ENCODE results near the gene IGF2BP3. TPM values are rescaled to one million over a fixed set of nuclear protein-coding genes. Genes with fewer than 3 reads are reported as not detected.
A peak's percentile ranks its signal among the peaks of the same experiment; 100 is the strongest.

Gene IGF2BP3
- polyA plus RNA-seq, 1 donor (not counting 4 experiments of a cell fraction or from before 2014, with no cell fraction given), result 22.3 TPM

DNA sequence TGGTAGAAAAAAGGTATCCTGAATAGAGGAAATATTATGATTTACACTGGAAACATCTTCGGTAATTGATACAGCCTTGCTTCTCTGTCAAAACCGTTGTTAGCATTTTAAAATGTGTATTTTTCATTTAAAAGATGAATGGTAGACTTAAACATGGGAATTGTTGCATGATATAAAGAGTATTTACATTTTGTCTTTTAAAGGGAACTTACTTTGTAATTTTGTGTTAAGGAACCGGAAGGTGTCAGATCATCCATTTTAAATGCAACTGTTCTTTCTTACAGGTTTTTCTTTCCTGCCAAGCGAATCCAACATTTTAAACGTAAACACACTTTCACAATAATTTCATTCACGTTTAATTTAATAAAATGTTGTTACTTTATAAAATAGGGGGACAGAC is 1.8 kb upstream of the IGF2BP3 start:
- H3K9ac ChIP-seq (ENCODE audit: control insufficient read depth, extremely low read depth, insufficient read depth, low read length), result no peak overlapping the region
- DNase-seq (ENCODE audit: low read depth, low spot score) (no peak), FAIRE-seq (no peak)
- H3K9me1 ChIP-seq (ENCODE audit: control insufficient read depth, extremely low read depth, insufficient read depth, low read length), result no peaks in the 10 kb centered on the region
- peaks cover 67% of the 10 kb centered on the region for H3K27me3 ChIP-seq (ENCODE audit: control insufficient read depth, extremely low read depth, insufficient read depth, low read length)
- H2AFZ ChIP-seq (ENCODE audit: control insufficient read depth, low read length), result no peak overlapping the region
- no peaks in the 10 kb centered on the region for H3K9me3 ChIP-seq (ENCODE audit: control insufficient read depth, low read depth, low read length)
- H3K79me2 ChIP-seq (ENCODE audit: control insufficient read depth, insufficient read depth, low read length), result peaks cover 23% of the 10 kb centered on the region
- TF ChIP-seq, protein P1, sequence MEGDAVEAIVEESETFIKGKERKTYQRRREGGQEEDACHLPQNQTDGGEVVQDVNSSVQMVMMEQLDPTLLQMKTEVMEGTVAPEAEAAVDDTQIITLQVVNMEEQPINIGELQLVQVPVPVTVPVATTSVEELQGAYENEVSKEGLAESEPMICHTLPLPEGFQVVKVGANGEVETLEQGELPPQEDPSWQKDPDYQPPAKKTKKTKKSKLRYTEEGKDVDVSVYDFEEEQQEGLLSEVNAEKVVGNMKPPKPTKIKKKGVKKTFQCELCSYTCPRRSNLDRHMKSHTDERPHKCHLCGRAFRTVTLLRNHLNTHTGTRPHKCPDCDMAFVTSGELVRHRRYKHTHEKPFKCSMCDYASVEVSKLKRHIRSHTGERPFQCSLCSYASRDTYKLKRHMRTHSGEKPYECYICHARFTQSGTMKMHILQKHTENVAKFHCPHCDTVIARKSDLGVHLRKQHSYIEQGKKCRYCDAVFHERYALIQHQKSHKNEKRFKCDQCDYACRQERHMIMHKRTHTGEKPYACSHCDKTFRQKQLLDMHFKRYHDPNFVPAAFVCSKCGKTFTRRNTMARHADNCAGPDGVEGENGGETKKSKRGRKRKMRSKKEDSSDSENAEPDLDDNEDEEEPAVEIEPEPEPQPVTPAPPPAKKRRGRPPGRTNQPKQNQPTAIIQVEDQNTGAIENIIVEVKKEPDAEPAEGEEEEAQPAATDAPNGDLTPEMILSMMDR (optimal IDR thresholded peaks at IDR 0.05 in 1 of 3, IDR thresholded peaks at IDR 0.05 in 1 of 3, conservative IDR thresholded peaks at IDR 0.05 in 1 of 3; ENCODE audit: extremely low read depth in 1 of 3, insufficient read depth in 2 of 3, low read length in 3 of 3), result no peak
- no peak overlapping the region for H3K27ac ChIP-seq (ENCODE audit: control insufficient read depth, insufficient read depth, low read length)
- H3K4me3 ChIP-seq (ENCODE audit: control insufficient read depth in 2 of 3, extremely low read depth in 1 of 3, insufficient read depth in 2 of 3, low read depth in 1 of 3, low read length in 3 of 3), result no peak overlapping the region
- dilution Hi-C loops (cut with MboI; ENCODE audit: extremely low pct_ligation_motif_present, low sequenced_read_pairs), result no loop called here
- H3K36me3 ChIP-seq (ENCODE audit: control insufficient read depth in 2 of 2, extremely low read depth in 1 of 2, insufficient read depth in 2 of 2, low read length in 2 of 2), result no peaks in the 10 kb centered on the region
- no peaks in the 10 kb centered on the region for H4K20me1 ChIP-seq (ENCODE audit: control insufficient read depth, extremely low read depth, insufficient read depth, low read length)
- H3K4me1 ChIP-seq (ENCODE audit: control insufficient read depth, extremely low read depth, insufficient read depth, low read length), result peaks cover 14% of the 10 kb centered on the region
- peak overlapping the region; percentile 46 for H3K4me2 ChIP-seq (ENCODE audit: control insufficient read depth, extremely low read depth, insufficient read depth, low read depth, low read length)

DNA sequence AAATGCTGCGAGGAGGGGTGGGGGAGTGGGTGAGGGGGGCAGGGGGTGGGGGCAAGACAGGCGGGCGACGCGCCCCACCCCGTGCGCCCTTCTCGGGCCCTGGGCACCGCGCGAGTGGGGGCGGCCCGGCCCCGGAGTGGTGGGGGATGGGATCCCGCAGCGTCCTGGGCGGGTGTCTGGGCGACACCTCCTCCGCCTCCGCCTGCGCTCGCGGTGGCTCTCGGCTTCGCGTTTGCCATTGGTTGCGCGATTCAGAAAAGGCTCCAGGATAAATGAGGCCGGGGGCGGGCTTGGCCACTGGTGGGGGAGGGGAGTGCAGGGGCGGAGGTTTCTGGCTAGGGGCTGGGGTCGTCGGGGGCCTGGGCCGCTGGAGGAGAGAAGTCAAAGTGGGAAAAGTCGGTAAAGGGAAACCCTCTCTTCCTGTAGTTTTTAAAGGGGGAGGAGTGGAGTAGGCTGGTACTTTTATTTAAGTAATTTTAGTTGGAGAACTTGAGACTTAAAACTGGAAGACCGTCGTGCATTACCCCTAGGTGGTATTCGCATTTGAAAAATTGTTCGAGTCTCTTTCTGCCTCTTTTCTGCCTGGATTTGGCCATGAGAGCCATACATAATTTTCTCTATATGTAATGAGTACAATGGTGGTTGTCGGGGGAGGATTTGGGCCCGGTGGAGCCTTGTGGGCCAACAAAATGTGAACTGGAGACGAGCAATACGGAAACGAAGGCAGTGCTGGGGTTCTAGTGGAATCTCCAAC is 992 bp upstream of the IGF2BP3 start:
- H3K4me1 ChIP-seq (ENCODE audit: control insufficient read depth, extremely low read depth, insufficient read depth, low read length), result peaks cover 14% of the 10 kb centered on the region
- H3K27me3 ChIP-seq (ENCODE audit: control insufficient read depth, extremely low read depth, insufficient read depth, low read length), result peaks cover 60% of the 10 kb centered on the region
- TF ChIP-seq EZH2 (IDR thresholded peaks at IDR 0.05; ENCODE audit: low read length), result no peak
- TF ChIP-seq, protein P1 (optimal IDR thresholded peaks at IDR 0.05 in 1 of 3, IDR thresholded peaks at IDR 0.05 in 1 of 3, conservative IDR thresholded peaks at IDR 0.05 in 1 of 3; ENCODE audit: extremely low read depth in 1 of 3, insufficient read depth in 2 of 3, low read length in 3 of 3), result no peak
- H3K4me2 ChIP-seq (ENCODE audit: control insufficient read depth, extremely low read depth, insufficient read depth, low read depth, low read length), result peak overlapping the region; percentile 76
- H3K9me1 ChIP-seq (ENCODE audit: control insufficient read depth, extremely low read depth, insufficient read depth, low read length), result no peaks in the 10 kb centered on the region
- FAIRE-seq (no peak), DNase-seq (ENCODE audit: low read depth, low spot score) (no peak)
- dilution Hi-C loops (cut with MboI; ENCODE audit: extremely low pct_ligation_motif_present, low sequenced_read_pairs), result no loop called here
- H3K9ac ChIP-seq (ENCODE audit: control insufficient read depth, extremely low read depth, insufficient read depth, low read length), result peak overlapping the region; percentile 81
- H3K27ac ChIP-seq (ENCODE audit: control insufficient read depth, insufficient read depth, low read length), result peak overlapping the region; percentile 67
- peaks cover 26% of the 10 kb centered on the region for H3K79me2 ChIP-seq (ENCODE audit: control insufficient read depth, insufficient read depth, low read length)
- peak overlapping the region; percentile 60 to 86 (median 66) for H3K4me3 ChIP-seq (ENCODE audit: control insufficient read depth in 2 of 3, extremely low read depth in 1 of 3, insufficient read depth in 2 of 3, low read depth in 1 of 3, low read length in 3 of 3)
- H3K36me3 ChIP-seq (ENCODE audit: control insufficient read depth in 2 of 2, extremely low read depth in 1 of 2, insufficient read depth in 2 of 2, low read length in 2 of 2), result no peaks in the 10 kb centered on the region
- H3K9me3 ChIP-seq (ENCODE audit: control insufficient read depth, low read depth, low read length), result no peaks in the 10 kb centered on the region
- no peaks in the 10 kb centered on the region for H4K20me1 ChIP-seq (ENCODE audit: control insufficient read depth, extremely low read depth, insufficient read depth, low read length)
- peak overlapping the region; percentile 28 for H2AFZ ChIP-seq (ENCODE audit: control insufficient read depth, low read length)

Data from keratinocyte (primary cell).